A673 (cell line): ENCODE data around the gene CSGALNACT2.

ENCODE experiments used
- CTCF ChIP-seq: fragments of 300-800, 200-600 bp; sonication (generic); conservative IDR thresholded peaks from 2 replicates; pipeline ENCODE4 v1.5.1; 2017; ENCODE audit warnings: low read depth, mild to moderate bottlenecking, antibody characterized with exemption, low read length, moderate library complexity, mixed read lengths
- EZH2 ChIP-seq: fragments of 200-600 bp; sonication (generic); IDR thresholded peaks from 2 replicates; pipeline ENCODE4 v1.6.1; 2017; ENCODE audit warnings: borderline replicate concordance, low read depth, mild to moderate bottlenecking, mixed read lengths, antibody characterized with exemption, low read length; ENCODE audit not compliant: poor library complexity, severe bottlenecking

- no peak for TF ChIP-seq CTCF
- TF ChIP-seq EZH2, result no peak
These were observed 76.8 kb downstream of the CSGALNACT2 start for GRCh38 chr10:43214956-43215561.
